MM.1S (cell line): Measurements from ENCODE around the gene CRKL.

Experiments
- CTCF ChIP-seq: fragments of 300-600 bp; sonication (generic); IDR thresholded peaks from 2 replicates; pipeline ENCODE4 v1.5.1; 2016; ENCODE audit warnings: antibody characterized with exemption, low read length, mixed read lengths
- EZH2 ChIP-seq: fragments of 300-600 bp; sonication (generic); optimal IDR thresholded peaks from 2 replicates; pipeline ENCODE3; 2017; ENCODE audit warnings: low read depth, mild to moderate bottlenecking, antibody characterized with exemption, low read length, mixed read lengths
- EZH2phosphoT487 ChIP-seq: fragments of 300-600 bp; sonication (generic); IDR thresholded peaks from 2 replicates; pipeline ENCODE4 v1.6.1; 2018; ENCODE audit warnings: antibody characterized with exemption, low read length

GRCh38 chr22:20904980-20905355, 12.2 kb upstream of the CRKL start:
- TF ChIP-seq CTCF (no peak), EZH2 (no peak), EZH2phosphoT487 (no peak)
